NT2/D1 (cell line): Measurements from ENCODE around the gene TMEM233.

ENCODE experiments used
- SUZ12 ChIP-seq: IDR thresholded peaks from 2 replicates; pipeline ENCODE4 v1.6.1; 2011; ENCODE audit not compliant: insufficient read length, insufficient read depth; ENCODE audit errors: extremely low read depth
- YY1 ChIP-seq: IDR thresholded peaks from 2 replicates; pipeline ENCODE4 v1.6.1; 2011; ENCODE audit not compliant: insufficient read length, insufficient read depth
- ZNF274 ChIP-seq: IDR thresholded peaks from 2 replicates; pipeline ENCODE4 v1.6.1; 2011; ENCODE audit warnings: mild to moderate bottlenecking, low read depth, low read length

GRCh38 chr12:119665164-119665929 lies 71.8 kb downstream of the TMEM233 start:
- TF ChIP-seq ZNF274 (no peak), YY1 (no peak), SUZ12 (no peak)
